GM12878 (cell line): ENCODE measurements around the gene UBB. TPM values are rescaled to one million over a fixed set of nuclear protein-coding genes. Genes with fewer than 3 reads are reported as not detected.

Source experiments
- ATAC-seq: fragments of 200-7000 bp; cut with Tn5 transposase; 3 replicates; pipeline ENCODE4 v1.9.1; 2020; ENCODE audit warnings: mild to moderate bottlenecking, moderate library complexity
- BruUV-seq: library from RNA; stranded (reverse); fragments of 400-500 nt; replicated peaks from 2 replicates; lab custom pipeline; 2021; lab: Mats Ljungman, UMichigan
- CTCF ChIA-PET: fragments of 300-600 bp; sonication (Branson Sonifier 250); formaldehyde crosslinking; extraction: SDS; loops from one replicate; lab custom pipeline; 2021; ENCODE audit warnings: inconsistent platforms; lab: Yijun Ruan, JAX
- POLR2A ChIA-PET: fragments of 350-600 bp; formaldehyde crosslinking; extraction: SDS; loops from one replicate; lab custom pipeline; 2021; ENCODE audit warnings: inconsistent platforms; lab: Charles Lee
- RAD21 ChIA-PET: fragments of 300-600 bp; sonication (Branson Sonifier 250); formaldehyde crosslinking; loops from one replicate; lab custom pipeline; 2023; ENCODE audit warnings: antibody characterized with exemption; ENCODE audit not compliant: unreplicated experiment; lab: Charles Lee
- SMC1A ChIA-PET: fragments of 300-600 bp; sonication (Branson Sonifier 250); formaldehyde crosslinking; loops from one replicate; lab custom pipeline; 2023; ENCODE audit not compliant: unreplicated experiment, uncharacterized antibody; lab: Charles Lee
- DNase-seq: peaks from one replicate; pipeline ENCODE4 v3.0.0-alpha.2; 2011; ENCODE audit warnings: low read depth, low spot score
- FAIRE-seq: peaks from 3 replicates; lab custom pipeline; 2011; peaks lifted over from hg19 to GRCh38; lab: Jason Lieb, UNC
- H2AFZ ChIP-seq: 2 replicates; pipeline ENCODE4 v1.6.0; 2011; ENCODE audit warnings: low read depth, low read length, control low read depth; ENCODE audit not compliant: control insufficient read depth
- H3K27ac ChIP-seq: 2 replicates; pipeline ENCODE4 v1.5.1; 2011; ENCODE audit warnings: control low read depth; ENCODE audit not compliant: control insufficient read depth, insufficient read depth
- H3K27me3 ChIP-seq, 2 experiments: replicated peaks in 1 of 2; 2 replicates each; pipeline versions ENCODE4 v1.6.0 to v1.6.1; 2011; ENCODE audit warnings: low read length in 1 of 2; ENCODE audit not compliant: control insufficient read depth in 2 of 2, insufficient read depth in 2 of 2
- H3K36me3 ChIP-seq, 2 experiments: 2 replicates each; pipeline ENCODE4 v1.5.1; 2011; ENCODE audit warnings: low read length in 1 of 2; ENCODE audit not compliant: control insufficient read depth in 2 of 2, insufficient read depth in 2 of 2
- H3K4me1 ChIP-seq: 2 replicates; pipeline ENCODE4 v1.6.1; 2011; ENCODE audit warnings: mild to moderate bottlenecking, low read length, moderate library complexity, mixed read lengths; ENCODE audit not compliant: control insufficient read depth, insufficient read depth
- H3K4me2 ChIP-seq: 2 replicates; pipeline ENCODE4 v1.6.0; 2011; ENCODE audit warnings: control low read depth; ENCODE audit not compliant: control insufficient read depth, insufficient read depth
- H3K4me3 ChIP-seq: fragments of 200-600 bp; sonication (generic); 2 replicates; pipeline ENCODE4 v1.5.1; 2016
- H3K79me2 ChIP-seq: 2 replicates; pipeline ENCODE4 v1.6.0; 2011; ENCODE audit warnings: low read length; ENCODE audit not compliant: control insufficient read depth, insufficient read depth
- H3K9ac ChIP-seq: 2 replicates; pipeline ENCODE4 v1.8.0; 2011; ENCODE audit warnings: low read length, control low read depth, mixed read lengths; ENCODE audit not compliant: control insufficient read depth, insufficient read depth
- H3K9me3 ChIP-seq: replicated peaks from 3 replicates; pipeline ENCODE4 v1.5.1; 2011; ENCODE audit warnings: mild to moderate bottlenecking, low read length; ENCODE audit not compliant: control insufficient read depth, insufficient read depth
- H4K20me1 ChIP-seq: 2 replicates; pipeline ENCODE4 v1.6.0; 2011; ENCODE audit not compliant: control insufficient read depth, insufficient read depth
- ESRRA ChIP-seq: IDR thresholded peaks from 2 replicates; pipeline ENCODE4 v1.6.1; 2012; ENCODE audit warnings: mild to moderate bottlenecking, low read length, improper control_type of control experiment
- MEF2B ChIP-seq: fragments of 450-650 bp; IDR thresholded peaks from 2 replicates; pipeline ENCODE4 v1.6.1; 2018; ENCODE audit warnings: mild to moderate bottlenecking, moderate library complexity; ENCODE audit not compliant: partially characterized antibody, poor library complexity, severe bottlenecking
- PML ChIP-seq: IDR thresholded peaks from 2 replicates; pipeline ENCODE4 v1.6.1; 2012; ENCODE audit warnings: low read length, inconsistent platforms
- PRDM15 ChIP-seq: fragments of 450-650 bp; formaldehyde crosslinking; IDR thresholded peaks from 2 replicates; pipeline ENCODE4 v1.4.0; 2020; ENCODE audit warnings: mild to moderate bottlenecking, moderate library complexity
- SIX5 ChIP-seq: IDR thresholded peaks from 2 replicates; pipeline ENCODE4 v1.6.1; 2011; ENCODE audit warnings: mild to moderate bottlenecking, low read depth, low read length, moderate library complexity; ENCODE audit not compliant: severe bottlenecking
- WGBS: methylation state at CpG from one replicate; pipeline ENCODE4 v1.1.6; 2016; ENCODE audit warnings: low lambda C conversion rate; ENCODE audit not compliant: insufficient replicate concordance, insufficient coverage; ENCODE audit errors: missing lambda C conversion rate; 5-methylcytosine and 5-hydroxymethylcytosine counted together
- in situ Hi-C: fragments of 300-500 bp; cut with MboI; formaldehyde crosslinking; loops from 9 replicates; pipeline ENCODE4 v1.14.3; 2018; ENCODE audit warnings: mixed read lengths
- intact Hi-C: fragments of 100-400 bp; cut with micrococcal nuclease; formaldehyde crosslinking; loops from one replicate; pipeline ENCODE4 v1.14.2; 2022; ENCODE audit not compliant: unreplicated experiment
- polyA plus RNA-seq, 11 experiments: library from polyadenylated mRNA; depleted of rRNA in 4 of 11; unstranded in 6 of 11; stranded (reverse) in 5 of 11; fragments of >200 nt; fragmentation: Nextera tagmentation in 4 of 11; fragmentation: Illumina TruSeq in 1 of 11; extraction: Ambion mirVana in 4 of 11; extraction: Trizol in 1 of 11; gene quantifications; 1 replicate in 1 of 11; 2 replicates in 10 of 11; pipeline versions ENCODE4 v1.2.1 to v1.2.3, GENCODE V29; 2011 to 2016; ENCODE audit warnings: inconsistent platforms in 2 of 11, missing spikeins in 2 of 11, low read depth in 1 of 11
- total RNA-seq, 4 experiments: library from RNA; depleted of rRNA in 3 of 4; stranded (reverse); fragments of >200 nt in 3 of 4; fragmentation: Illumina TruSeq in 1 of 4; extraction: Trizol in 1 of 4; gene quantifications; 2 replicates each; pipeline versions ENCODE4 v1.2.1 to v1.2.3, GENCODE V29; 2013 to 2021

Gene UBB
- total and polyA plus RNA-seq, 10 of the 15 experiments (the other 5 are each of a cell fraction or from before 2014, with no cell fraction given), result 1,133 to 4,246 (median 2,099) TPM

GRCh38 chr17:16342979-16343378 lies 37.9 kb upstream of the UBB start:
- BruUV-seq, result no TSS peak
- no peak overlapping the region for H2AFZ ChIP-seq
- intact Hi-C loops (no loop called here), in situ Hi-C loops (no loop called here)
- H3K27me3 ChIP-seq, result no peaks in the 10 kb centered on the region
- POLR2A ChIA-PET, result no interaction called here
- no peak overlapping the region for H3K4me2 ChIP-seq
- no peak for DNase-seq
- ATAC-seq, result no peak
- SMC1A ChIA-PET, result interaction anchor here (1.1 kb wide), 1 partner anchor 125 kb away, joined by 3 read pairs; no protein-coding TSS in a partner anchor
- no peak overlapping the region for H3K4me3 ChIP-seq
- CTCF ChIA-PET, result interaction anchor here (0.7 to 1.2 kb wide), 2 partner anchors 9 to 20 kb away, joined by 3 to 5 read pairs; no protein-coding TSS in a partner anchor
- 97% methylated on average over 4 of the region's 4 CpGs for WGBS
- no peaks in the 10 kb centered on the region for H3K9me3 ChIP-seq
- peaks cover 3 to 4% of the 10 kb centered on the region in 2 experiments; a peak in 3 of 4 replicates for H3K36me3 ChIP-seq
- no peak overlapping the region for H3K27ac ChIP-seq
- no peak for FAIRE-seq
- H3K9ac ChIP-seq, result no peak overlapping the region
- no peaks in the 10 kb centered on the region for H4K20me1 ChIP-seq
- RAD21 ChIA-PET, result no interaction called here
- TF ChIP-seq MEF2B, result no peak
- TF ChIP-seq SIX5, result no peak
- TF ChIP-seq ESRRA, result no peak
- no peak for TF ChIP-seq PRDM15 (CRISPR knock-in tag)
- TF ChIP-seq PML, result no peak
- TF ChIP-seq, all 136 proteins: peak for 0
- Histone ChIP-seq H3K4me1 (no peaks in the 10 kb centered on the region), H3K79me2 (no peaks in the 10 kb centered on the region)
